Peyer's patch (tissue), 4 donors: Measurements from ENCODE around the gene GPANK1. TPM values are rescaled to one million over a fixed set of nuclear protein-coding genes. Genes with fewer than 3 reads are reported as not detected.

Experiments
- DNase-seq, 3 donors: peaks; one replicate each; pipeline ENCODE4 v3.0.0-alpha.2; 2017 to 2019
- H3K27ac ChIP-seq, 4 donors: fragments of 200-600 bp; sonication (generic); one replicate each; pipeline ENCODE4 v1.5.1; 2016 to 2019
- H3K27me3 ChIP-seq, 2 donors: fragments of 200-600 bp; sonication (generic); one replicate each; pipeline ENCODE4 v1.5.1; 2019
- H3K36me3 ChIP-seq, 3 donors: fragments of 200-600 bp; sonication (generic); one replicate each; pipeline ENCODE4 v1.5.1; 2016 to 2019
- H3K4me1 ChIP-seq, 4 donors: fragments of 200-600 bp; sonication (generic); one replicate each; pipeline ENCODE4 v1.5.1; 2016 to 2019
- H3K4me3 ChIP-seq, 4 donors: fragments of 200-600 bp; sonication (generic); 1 replicate in 3 of 4; 2 replicates in 1 of 4; pipeline ENCODE4 v1.5.1; 2016 to 2019; ENCODE audit warnings: mild to moderate bottlenecking in 1 of 4
- H3K9me3 ChIP-seq, 4 donors: fragments of 200-600 bp; sonication (generic); one replicate each; pipeline ENCODE4 v1.5.1; 2016 to 2019; ENCODE audit warnings: mild to moderate bottlenecking in 1 of 4
- CTCF ChIP-seq, 6 experiments: fragments of 450-650 bp in 4 of 6; fragments of 200-600 bp in 2 of 6; sonication (generic) in 1 of 6; IDR thresholded peaks; one replicate each; pipeline ENCODE4 v1.5.1; 2017 to 2019; ENCODE audit warnings: antibody characterized with exemption in 6 of 6, mild to moderate bottlenecking in 3 of 6, moderate library complexity in 1 of 6
- POLR2A ChIP-seq, 2 donors: fragments of 450-650 bp; IDR thresholded peaks; one replicate each; pipeline ENCODE4 v1.5.1; 2017; ENCODE audit warnings: antibody characterized with exemption in 2 of 2, mild to moderate bottlenecking in 2 of 2, moderate library complexity in 2 of 2
- total RNA-seq, 4 donors: library from RNA; depleted of rRNA; stranded (reverse); fragments of >200 nt; gene quantifications; one replicate each; pipeline ENCODE4 v1.1.0, GENCODE V29; 2016

GPANK1 gene
- total RNA-seq, 4 donors from 2014 or later, result 29.4 to 63.5 (median 41.9) TPM

GRCh38 chr6:31629014-31629413 lies 35.8 kb downstream of the GPANK1 start:
- no peak for DNase-seq
- no peaks in the 10 kb centered on the region for H3K4me1 ChIP-seq
- H3K27me3 ChIP-seq, result no peaks in the 10 kb centered on the region
- H3K4me3 ChIP-seq, result no peak overlapping the region
- no peak overlapping the region for H3K27ac ChIP-seq
- no peaks in the 10 kb centered on the region for H3K9me3 ChIP-seq
- H3K36me3 ChIP-seq, result peaks cover 0 to 100% (median 0%) of the 10 kb centered on the region in 3 donors
- TF ChIP-seq POLR2A (IDR thresholded peaks at IDR 0.05), result no peak
- no peak for TF ChIP-seq CTCF (IDR thresholded peaks at IDR 0.05)

GRCh38 chr6:31627690-31628287 lies 37.0 kb downstream of the GPANK1 start:
- H3K4me3 ChIP-seq, result no peak overlapping the region
- H3K4me1 ChIP-seq, result peaks cover 0 to under 1% (median 0%) of the 10 kb centered on the region in 4 donors
- no peak for DNase-seq
- H3K27ac ChIP-seq, result no peak overlapping the region
- peaks cover 0 to 100% (median 0%) of the 10 kb centered on the region in 3 donors for H3K36me3 ChIP-seq
- no peaks in the 10 kb centered on the region for H3K9me3 ChIP-seq
- TF ChIP-seq POLR2A (IDR thresholded peaks at IDR 0.05), result no peak
- no peak for TF ChIP-seq CTCF (IDR thresholded peaks at IDR 0.05)
- H3K27me3 ChIP-seq, result no peaks in the 10 kb centered on the region

DNA sequence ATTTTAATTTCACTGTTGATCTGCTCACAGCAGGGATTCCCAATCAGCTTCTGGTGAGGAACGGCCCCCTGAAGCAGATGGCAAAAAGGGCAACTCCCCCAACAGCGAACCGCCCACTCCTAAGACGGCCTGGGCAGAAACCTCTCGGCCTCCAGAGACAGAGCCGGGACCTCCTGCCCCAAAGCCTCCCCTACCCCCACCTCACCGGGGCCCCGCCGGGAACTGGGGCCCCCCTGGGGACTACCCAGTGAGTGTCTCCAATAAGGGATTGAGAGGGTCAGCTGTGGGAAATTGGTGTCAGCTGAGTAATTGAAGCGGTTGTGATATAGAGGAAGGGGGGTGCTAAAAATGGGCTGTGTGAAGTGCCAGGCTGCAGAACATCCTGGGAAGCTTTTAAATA lies 37.8 kb downstream of the GPANK1 start:
- H3K4me3 ChIP-seq, result no peak overlapping the region
- H3K36me3 ChIP-seq, result peaks cover 0 to 93% (median 0%) of the 10 kb centered on the region in 3 donors
- no peak overlapping the region for H3K27ac ChIP-seq
- no peak for DNase-seq
- H3K4me1 ChIP-seq, result peaks cover 0 to 9% (median 0%) of the 10 kb centered on the region in 4 donors
- no peaks in the 10 kb centered on the region for H3K9me3 ChIP-seq
- TF ChIP-seq CTCF (IDR thresholded peaks at IDR 0.05), result no peak
- TF ChIP-seq POLR2A (IDR thresholded peaks at IDR 0.05), result no peak
- no peaks in the 10 kb centered on the region for H3K27me3 ChIP-seq

- Histone ChIP-seq H3K4me3 (no peak overlapping the region), H3K36me3 (peaks cover 0 to 64% (median 0%) of the 10 kb centered on the region in 3 donors), H3K4me1 (peaks cover 0 to 16% (median 0%) of the 10 kb centered on the region in 4 donors), H3K9me3 (no peaks in the 10 kb centered on the region), H3K27me3 (no peaks in the 10 kb centered on the region), H3K27ac (no peak overlapping the region)
- TF ChIP-seq POLR2A (IDR thresholded peaks at IDR 0.05) (no peak), CTCF (IDR thresholded peaks at IDR 0.05) (no peak)
- no peak for DNase-seq
Observed at GRCh38 chr6:31624070-31624469, 40.7 kb downstream of the GPANK1 start.

DNA sequence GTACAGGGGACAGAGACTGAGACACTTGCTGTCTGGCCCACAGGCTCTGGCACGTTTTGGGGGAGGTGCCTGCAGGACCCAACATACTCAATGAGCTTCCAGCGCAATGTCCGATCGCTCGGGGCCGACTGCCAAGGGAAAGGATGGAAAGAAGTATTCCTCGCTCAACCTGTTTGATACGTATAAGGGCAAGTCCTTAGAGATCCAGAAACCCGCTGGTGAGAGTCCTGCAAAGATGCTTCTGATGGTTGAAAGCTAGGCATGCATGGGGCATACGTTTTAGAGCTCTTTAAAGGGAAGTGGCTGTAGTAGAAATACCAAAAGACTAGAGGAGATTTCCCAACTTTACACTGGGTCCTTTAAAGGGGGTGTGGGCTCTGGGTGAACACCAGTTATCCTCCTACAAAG lies 42.1 kb downstream of the GPANK1 start:
- H3K4me3 ChIP-seq, result no peak overlapping the region
- H3K36me3 ChIP-seq, result peaks cover 0 to 50% (median 0%) of the 10 kb centered on the region in 3 donors
- H3K27ac ChIP-seq, result peak overlapping the region in 1 of 4 donors; percentile 38
- no peak for DNase-seq
- no peaks in the 10 kb centered on the region for H3K27me3 ChIP-seq
- no peaks in the 10 kb centered on the region for H3K9me3 ChIP-seq
- H3K4me1 ChIP-seq, result peaks cover 0 to 16% (median 0%) of the 10 kb centered on the region in 4 donors
- TF ChIP-seq CTCF (IDR thresholded peaks at IDR 0.05) (no peak), POLR2A (IDR thresholded peaks at IDR 0.05) (no peak)
